ENCODE data around the gene IWS1.
"Not testable (repeated sequence)": the region's sequence is repeated elsewhere in the genome, so short reads cannot be mapped to it uniquely, and the experiment has no call there.

IWS1 gene

DNA sequence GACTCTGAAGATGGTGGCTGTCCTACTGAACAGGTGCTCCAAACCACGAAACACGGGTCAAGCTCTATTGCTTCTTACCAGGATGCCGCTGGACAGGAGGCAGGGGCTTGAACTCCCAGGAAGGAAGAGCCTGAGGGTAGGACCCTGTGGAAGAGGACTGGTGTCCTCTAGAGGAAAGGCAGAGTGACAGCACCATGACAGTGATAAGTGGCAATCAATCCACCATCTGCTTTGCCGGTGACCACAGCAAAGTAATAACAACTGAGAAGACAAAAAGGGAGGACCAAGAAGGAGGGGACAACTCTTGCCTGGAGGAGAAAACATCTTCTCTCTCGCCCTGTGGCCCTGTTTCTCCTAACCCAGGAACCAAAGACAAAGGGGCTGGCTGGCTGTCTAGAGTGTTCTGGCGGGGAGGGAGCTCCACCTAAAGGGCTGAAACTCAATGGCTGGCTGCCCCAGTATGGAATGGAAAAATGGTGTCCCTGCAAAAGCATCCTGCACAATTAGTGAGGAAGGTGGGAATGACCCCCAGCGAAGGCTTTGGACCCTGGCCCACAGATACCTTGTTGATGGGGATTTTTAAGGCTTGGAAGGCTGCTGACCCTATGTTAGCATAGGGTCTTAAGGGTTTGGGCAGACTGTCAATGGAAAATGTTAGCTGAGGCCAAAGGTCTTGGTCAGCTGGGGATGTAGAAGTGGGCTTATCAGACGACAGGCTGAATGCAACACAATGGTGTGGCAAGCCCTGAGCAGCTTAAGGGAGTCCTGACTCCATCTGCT lies 72.7 kb downstream of the IWS1 start:
- no peak for DNase-seq

DNA sequence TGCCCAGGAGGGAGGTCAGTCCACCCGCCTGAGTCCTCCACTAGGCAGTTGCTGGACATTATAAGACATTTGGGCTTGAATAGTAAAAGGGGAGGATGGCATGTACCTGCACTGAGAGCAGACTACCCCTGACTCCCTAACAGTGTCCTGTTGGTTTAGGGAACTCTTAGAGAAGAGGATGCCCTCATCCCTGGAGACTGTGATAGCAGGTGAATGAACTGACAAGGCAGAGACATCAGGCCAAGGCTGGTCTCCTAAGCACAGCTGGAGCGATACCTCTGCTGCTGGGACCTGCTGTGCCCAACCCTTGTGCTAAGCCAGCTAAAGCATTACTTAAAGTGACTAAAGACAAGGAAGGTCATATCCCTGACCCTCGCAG lies 73.3 kb downstream of the IWS1 start:
- no peak for DNase-seq

DNA sequence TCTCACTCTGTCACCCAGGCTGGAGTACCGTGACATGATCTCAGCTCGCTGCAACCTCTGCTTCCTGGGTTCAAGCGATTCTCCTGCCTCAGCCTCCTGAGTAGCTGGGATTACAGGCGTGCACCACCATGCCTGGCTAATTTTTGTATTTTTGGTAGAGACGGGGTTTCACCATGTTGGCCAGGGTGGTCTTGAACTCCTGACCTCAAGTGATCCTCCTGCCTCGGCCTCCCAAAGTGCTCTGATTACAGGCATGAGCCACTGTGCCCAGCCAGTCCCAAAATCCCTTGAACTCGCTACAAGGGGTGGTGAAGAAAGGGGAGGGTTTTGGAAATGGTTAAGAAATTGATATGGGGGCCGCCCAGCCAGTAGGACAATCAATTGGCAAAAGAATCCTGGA lies 73.9 kb downstream of the IWS1 start:
- DNase-seq: not testable (repeated sequence)

DNA sequence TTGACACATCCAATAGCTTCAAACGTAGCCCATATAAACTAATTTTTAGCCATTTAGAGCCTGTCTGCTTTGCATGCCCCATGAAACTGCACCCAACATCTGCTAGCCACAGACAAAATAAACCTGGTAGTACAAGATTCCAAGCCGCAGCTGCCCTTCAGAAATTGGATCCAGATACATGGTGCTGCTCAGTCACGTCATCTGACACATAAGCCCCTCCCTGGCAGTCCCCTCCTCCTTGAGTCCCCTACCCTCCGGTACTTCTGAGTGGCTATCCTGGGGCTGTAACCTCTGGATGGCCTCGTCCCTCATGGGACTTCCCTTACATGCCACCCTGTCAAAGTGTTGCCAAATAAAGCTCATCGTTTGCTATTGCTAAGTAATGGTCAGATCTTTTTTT lies 74.3 kb downstream of the IWS1 start:
- DNase-seq: no peak

DNA sequence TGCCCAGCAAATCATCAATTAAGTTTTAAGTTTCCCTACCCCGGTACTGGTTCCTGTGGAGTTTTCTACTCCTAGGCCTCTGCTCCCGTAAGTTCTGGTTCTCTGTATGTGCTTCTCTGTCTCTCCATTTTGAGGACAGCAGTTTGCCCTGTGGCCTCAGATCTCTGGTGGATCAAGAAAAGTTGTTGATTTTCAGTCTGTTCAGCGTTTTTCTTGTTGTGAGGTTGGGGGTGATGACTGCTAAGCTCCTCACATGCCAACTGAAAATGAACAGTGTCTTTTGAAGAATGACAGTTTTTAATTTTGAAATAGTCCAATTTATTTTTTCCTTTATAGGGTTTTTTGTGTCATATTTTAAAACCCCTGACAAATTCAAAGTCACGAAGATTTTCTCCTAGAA lies 76.4 kb downstream of the IWS1 start:
- DNase-seq: no peak

DNA sequence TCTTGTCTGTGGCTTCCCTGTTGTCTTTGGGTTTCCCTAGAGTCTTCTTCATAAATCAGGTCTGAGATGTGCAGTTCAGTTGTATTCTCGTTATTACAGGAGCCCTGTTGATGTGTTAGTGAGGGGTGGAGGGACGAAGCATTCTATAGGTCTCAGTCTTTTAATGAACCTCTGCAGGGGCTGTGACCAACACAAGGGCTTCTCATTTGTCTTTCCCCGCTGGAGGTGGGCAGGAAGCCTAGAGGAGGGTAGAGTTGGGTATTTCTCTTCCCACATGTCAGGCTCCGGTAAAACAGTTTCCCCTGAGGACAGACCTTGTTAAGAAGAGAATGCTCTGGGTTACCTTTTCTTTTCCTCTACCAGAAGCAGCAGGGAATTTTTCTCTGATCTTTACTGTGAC lies 76.9 kb downstream of the IWS1 start:
- no peak for DNase-seq

DNA sequence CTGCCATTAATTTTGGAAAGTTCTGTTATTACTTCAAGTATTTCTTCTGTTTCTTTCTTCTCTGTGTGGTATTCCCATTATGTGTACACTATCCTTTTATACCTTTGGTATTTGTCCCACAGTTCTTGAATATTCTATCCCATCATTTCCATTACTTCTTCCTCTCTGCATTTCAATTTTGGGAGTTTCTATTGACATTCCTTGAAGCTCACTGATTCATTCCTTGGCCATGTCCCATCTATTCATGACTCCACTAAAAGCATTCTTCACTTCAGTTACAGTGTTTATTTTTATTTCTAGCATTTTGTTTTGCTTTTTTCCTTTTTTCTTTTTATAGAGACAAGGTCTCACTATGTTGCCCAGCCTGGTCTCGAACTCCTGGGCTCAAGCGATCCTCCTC lies 77.8 kb downstream of the IWS1 start:
- DNase-seq: no peak

DNA sequence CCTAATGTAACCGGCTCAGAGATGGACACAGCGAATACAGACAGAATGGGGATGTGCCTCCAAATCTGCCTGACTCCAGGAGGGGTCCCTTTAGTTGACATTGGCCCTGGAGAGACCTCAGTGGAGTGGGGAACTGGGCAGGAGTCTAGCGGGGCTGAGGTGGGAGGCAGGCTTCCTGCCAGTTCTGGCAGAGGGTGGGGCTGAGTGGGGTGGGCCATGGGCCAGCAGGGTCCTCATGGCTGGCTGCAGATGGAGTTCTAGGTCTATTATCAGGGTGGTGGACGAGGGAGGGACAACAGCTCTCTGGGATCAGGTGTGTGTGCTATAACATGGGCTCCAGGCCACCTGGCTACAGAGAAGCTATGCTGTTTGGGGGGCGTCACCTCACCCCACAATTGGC lies 86.9 kb downstream of the IWS1 start:
- no peak for DNase-seq

DNA sequence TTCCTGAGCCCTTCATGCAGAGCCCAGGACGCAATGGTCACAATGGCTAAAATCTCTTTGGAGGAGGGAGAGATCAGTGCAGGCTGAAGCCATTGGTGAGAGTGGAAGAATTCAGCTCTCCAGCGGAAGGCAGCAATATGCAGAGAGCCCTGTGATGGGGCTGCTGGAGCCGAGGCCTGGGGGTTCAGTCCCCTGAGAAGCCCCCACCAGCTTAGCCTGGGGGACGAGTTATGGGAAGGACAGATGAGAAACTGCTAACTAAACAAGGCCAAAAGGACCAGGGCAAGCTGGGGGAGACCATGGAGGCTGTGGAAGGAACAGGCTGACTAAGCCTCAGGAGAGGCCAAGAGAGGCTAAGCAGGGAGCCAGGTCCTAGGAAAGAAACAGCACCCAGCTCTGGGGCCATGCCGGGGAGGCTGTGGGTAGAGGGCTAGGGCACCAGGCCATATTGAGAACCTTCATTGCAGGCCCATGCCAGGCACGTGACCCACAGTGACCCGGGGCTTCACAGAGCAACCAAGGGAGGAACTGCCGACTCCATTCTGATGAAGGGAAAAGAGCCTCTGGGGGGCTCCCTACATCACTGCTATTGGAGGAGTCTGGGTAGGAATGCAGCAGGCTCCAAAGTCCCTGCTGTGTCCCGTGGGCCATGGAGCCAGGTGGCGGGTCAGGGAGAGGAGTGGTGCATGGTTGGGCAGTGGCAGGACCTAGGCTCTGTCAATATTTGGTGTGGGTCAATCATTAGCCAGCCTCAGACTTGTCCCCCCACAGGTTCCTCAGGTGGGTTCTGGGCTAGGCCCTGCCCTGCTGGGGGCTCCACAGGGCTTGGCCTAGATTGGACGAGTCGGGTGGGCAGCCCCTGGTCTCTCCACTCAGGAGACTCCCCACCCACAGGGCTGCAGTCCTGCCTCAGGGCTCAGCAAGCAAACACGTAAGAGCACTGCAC lies 88.2 kb downstream of the IWS1 start:
- no peak for DNase-seq

DNA sequence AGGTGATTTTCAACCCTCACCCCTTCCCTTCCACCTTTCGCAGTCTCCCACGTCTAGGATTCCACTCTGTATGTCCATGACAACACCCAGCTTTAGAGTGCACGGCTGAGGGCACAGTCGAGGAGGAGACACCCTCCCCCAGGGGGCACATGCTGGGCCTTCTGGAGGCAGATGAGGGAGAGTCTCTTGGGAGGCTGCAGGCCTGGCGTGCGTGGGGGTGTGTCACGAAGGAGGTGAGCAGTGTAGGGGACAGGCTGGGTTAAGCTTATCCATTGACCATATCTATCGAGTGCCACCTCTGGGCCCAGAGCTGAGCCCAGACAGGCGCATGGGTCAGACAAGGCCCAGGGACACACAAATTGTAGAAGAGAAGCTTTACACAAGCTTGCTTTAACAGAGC lies 89.2 kb downstream of the IWS1 start:
- no peak for DNase-seq

DNA sequence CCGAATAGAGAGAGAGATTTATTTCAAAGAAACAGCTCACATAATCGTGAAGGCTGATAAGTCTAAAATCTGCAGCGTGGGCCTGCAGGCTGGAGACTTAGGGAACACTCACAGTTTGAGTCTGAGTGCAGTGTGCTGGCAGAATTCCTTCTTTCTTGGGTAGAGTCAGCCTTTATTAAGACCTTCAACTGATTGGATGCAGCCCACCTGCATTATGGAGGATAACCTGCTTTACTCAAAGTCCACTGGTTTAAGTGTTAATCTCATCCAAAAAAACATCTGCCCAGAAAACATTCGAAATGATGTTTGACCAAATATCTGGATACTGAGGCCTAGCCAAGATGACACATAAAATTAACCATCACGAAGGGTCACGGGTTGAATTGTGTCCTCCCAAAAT lies 91.8 kb downstream of the IWS1 start:
- no peak for DNase-seq

DNA sequence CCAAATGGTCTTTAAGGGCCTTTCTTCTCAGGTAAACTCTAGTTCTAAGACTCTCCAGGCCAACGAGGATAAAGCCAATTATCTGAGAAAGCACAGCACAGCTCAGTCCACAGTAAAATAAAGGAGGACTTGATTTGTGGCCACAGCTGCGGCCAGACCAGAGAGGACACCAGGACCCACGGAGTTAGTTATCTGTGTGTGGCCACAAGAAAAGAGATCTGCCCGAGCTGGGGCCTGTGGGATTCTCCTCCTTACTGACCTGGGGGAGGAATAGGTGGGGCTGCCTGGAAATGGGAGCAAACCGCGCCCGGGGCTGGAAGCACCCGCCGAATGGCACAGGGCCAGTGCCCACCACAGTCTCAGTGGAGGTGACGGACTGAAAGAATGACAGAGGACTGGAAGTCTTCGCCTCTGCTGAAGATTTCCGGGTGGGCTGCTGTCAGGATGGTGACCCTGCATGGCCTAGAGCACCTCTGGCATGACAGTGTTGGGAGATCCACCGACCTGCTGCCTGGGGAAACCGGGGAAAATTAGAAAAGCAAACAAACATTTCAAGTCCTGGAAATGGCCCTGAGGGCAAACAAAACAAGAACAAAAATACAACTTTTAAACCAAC lies 94.8 kb downstream of the IWS1 start:
- DNase-seq: no peak

All from activated effector memory CD4-positive, alpha-beta T cell treated with Interleukin-2 at 50 U/mL for 16 hours (primary cell).